Neural cell (in vitro differentiated cells): ENCODE measurements around the gene TBX4. TPM values are rescaled to one million over a fixed set of nuclear protein-coding genes. Genes with fewer than 3 reads are reported as not detected.

ENCODE experiments used
- H2AFZ ChIP-seq: fragments of 200-600, 300-800 bp; sonication (generic), shearing (Covaris generic); 2 replicates; pipeline ENCODE4 v1.6.0; 2014; ENCODE audit warnings: low read depth, mild to moderate bottlenecking, antibody characterized with exemption, low read length, moderate library complexity
- H3F3A ChIP-seq: fragments of 200-600 bp; shearing (Covaris generic); 2 replicates; pipeline ENCODE4 v1.6.1; 2016; ENCODE audit warnings: mild to moderate bottlenecking, moderate library complexity, mixed read lengths, antibody characterized with exemption, low read length; ENCODE audit not compliant: insufficient read depth, poor library complexity, severe bottlenecking
- H3K27ac ChIP-seq: fragments of 200-600, 300-800 bp; sonication (generic), shearing (Covaris generic); 2 replicates; pipeline ENCODE4 v1.5.1; 2014; ENCODE audit warnings: mild to moderate bottlenecking, low read length, moderate library complexity
- H3K27me3 ChIP-seq: fragments of 300-800, 200-600 bp; sonication (generic), shearing (Covaris generic); 2 replicates; pipeline ENCODE4 v1.6.0; 2014; ENCODE audit warnings: mild to moderate bottlenecking, low read depth, low read length, moderate library complexity; ENCODE audit not compliant: insufficient read depth
- H3K36me3 ChIP-seq: fragments of 300-800, 200-600 bp; sonication (generic), shearing (Covaris generic); 2 replicates; pipeline ENCODE4 v1.5.1; 2014; ENCODE audit warnings: mild to moderate bottlenecking, antibody characterized with exemption, low read length, moderate library complexity; ENCODE audit not compliant: insufficient read depth
- H3K4me2 ChIP-seq: fragments of 300-800, 200-600 bp; sonication (generic), shearing (Covaris generic); 2 replicates; pipeline ENCODE4 v1.6.0; 2014; ENCODE audit warnings: mild to moderate bottlenecking, low read length
- H3K4me3 ChIP-seq: fragments of 300-800, 200-600 bp; sonication (generic), shearing (Covaris generic); 2 replicates; pipeline ENCODE4 v1.5.1; 2014; ENCODE audit warnings: mild to moderate bottlenecking, low read length, moderate library complexity
- H3K79me2 ChIP-seq: fragments of 200-600 bp; shearing (Covaris generic); replicated peaks from 2 replicates; pipeline ENCODE4 v1.6.0; 2014; ENCODE audit warnings: mild to moderate bottlenecking, low read length, moderate library complexity; ENCODE audit not compliant: insufficient read depth
- H3K9ac ChIP-seq: fragments of 300-800, 200-600 bp; sonication (generic), shearing (Covaris generic); 2 replicates; pipeline ENCODE4 v1.6.1; 2016; ENCODE audit warnings: mild to moderate bottlenecking, low read length, mixed read lengths
- H3K9me2 ChIP-seq: fragments of 200-600 bp; shearing (Covaris generic); 2 replicates; pipeline ENCODE4 v1.6.1; 2016; ENCODE audit warnings: mild to moderate bottlenecking, low read length, mixed read lengths; ENCODE audit not compliant: insufficient read depth
- H3K9me3 ChIP-seq: fragments of 200-600, 300-800 bp; sonication (generic), shearing (Covaris generic); 2 replicates; pipeline ENCODE4 v1.6.1; 2016; ENCODE audit warnings: mild to moderate bottlenecking, mixed run types, low read length, moderate library complexity, mixed read lengths
- H4K20me1 ChIP-seq: fragments of 200-600 bp; shearing (Covaris generic); 2 replicates; pipeline ENCODE4 v1.6.1; 2016; ENCODE audit warnings: mild to moderate bottlenecking, mixed run types; ENCODE audit not compliant: insufficient read depth
- CTCF ChIP-seq: fragments of 450-650 bp; IDR thresholded peaks from 2 replicates; pipeline ENCODE4 v1.5.1; 2014; ENCODE audit warnings: antibody characterized with exemption, mild to moderate bottlenecking, moderate library complexity; ENCODE audit not compliant: poor library complexity, severe bottlenecking
- EP300 ChIP-seq: fragments of 450-650 bp; conservative IDR thresholded peaks from 2 replicates; pipeline ENCODE4 v1.6.1; 2014; ENCODE audit warnings: antibody characterized with exemption, mild to moderate bottlenecking, moderate library complexity; ENCODE audit not compliant: poor library complexity, severe bottlenecking
- EZH2 ChIP-seq: fragments of 200-600, 300-800 bp; shearing (Covaris generic), sonication (generic); IDR thresholded peaks from 2 replicates; pipeline ENCODE4 v1.6.1; 2014; ENCODE audit warnings: antibody characterized with exemption, low read length, borderline replicate concordance, mild to moderate bottlenecking; ENCODE audit not compliant: insufficient read depth, poor library complexity, severe bottlenecking
- MXI1 ChIP-seq: fragments of 450-650 bp; conservative IDR thresholded peaks from 2 replicates; pipeline ENCODE4 v1.6.1; 2014; ENCODE audit warnings: antibody characterized with exemption, mild to moderate bottlenecking; ENCODE audit not compliant: poor library complexity, severe bottlenecking
- POLR2AphosphoS5 ChIP-seq: IDR thresholded peaks from 2 replicates; pipeline ENCODE4 v1.6.1; 2012
- SMC3 ChIP-seq: fragments of 450-650 bp; conservative IDR thresholded peaks from 2 replicates; pipeline ENCODE4 v1.6.1; 2014; ENCODE audit warnings: antibody characterized with exemption, mild to moderate bottlenecking, moderate library complexity; ENCODE audit not compliant: poor library complexity
- TAF1 ChIP-seq: IDR thresholded peaks from 2 replicates; pipeline ENCODE4 v1.6.1; 2012; ENCODE audit warnings: low read depth
- polyA plus RNA-seq: library from polyadenylated mRNA; depleted of rRNA; stranded (reverse); fragments of >200 nt; gene quantifications from 2 replicates; pipeline ENCODE4 v1.2.3, GENCODE V29; 2014

The TBX4 gene
- polyA plus RNA-seq, 1 donor from 2014 or later = not detected

GRCh38 chr17:61478790-61479492, 26.7 kb downstream of the TBX4 start:
- Histone ChIP-seq H3K79me2 (no peaks in the 10 kb centered on the region), H3K4me2 (no peak overlapping the region), H4K20me1 (no peaks in the 10 kb centered on the region), H2AFZ (no peak overlapping the region), H3K9me2 (no peaks in the 10 kb centered on the region), H3K36me3 (no peaks in the 10 kb centered on the region), H3K4me3 (no peak overlapping the region), H3K27me3 (no peaks in the 10 kb centered on the region), H3K9ac (no peak overlapping the region), H3F3A (no peaks in the 10 kb centered on the region), H3K27ac (no peak overlapping the region), H3K9me3 (no peaks in the 10 kb centered on the region)
- TF ChIP-seq EP300 (no peak), MXI1 (no peak), CTCF (no peak), POLR2AphosphoS5 (no peak)

- Histone ChIP-seq H3K9me3 (no peaks in the 10 kb centered on the region), H3F3A (no peaks in the 10 kb centered on the region), H3K4me2 (no peak overlapping the region), H3K27ac (no peak overlapping the region), H3K36me3 (no peaks in the 10 kb centered on the region), H3K4me3 (no peak overlapping the region), H2AFZ (no peak overlapping the region), H4K20me1 (no peaks in the 10 kb centered on the region), H3K79me2 (no peaks in the 10 kb centered on the region), H3K27me3 (no peaks in the 10 kb centered on the region), H3K9ac (no peak overlapping the region), H3K9me2 (no peaks in the 10 kb centered on the region)
- TF ChIP-seq EP300 (no peak), EZH2 (no peak), CTCF (no peak), SMC3 (no peak), MXI1 (no peak), TAF1 (no peak), POLR2AphosphoS5 (no peak)
Measured at GRCh38 chr17:61479493-61480413, 27.5 kb downstream of the TBX4 start.

- TF ChIP-seq EZH2 (no peak), CTCF (no peak), TAF1 (no peak)
- no peaks in the 10 kb centered on the region for H3K79me2 ChIP-seq
- H3K4me3 ChIP-seq = no peak overlapping the region
- H4K20me1 ChIP-seq = no peaks in the 10 kb centered on the region
- H3K36me3 ChIP-seq = no peaks in the 10 kb centered on the region
- no peaks in the 10 kb centered on the region for H3K9me3 ChIP-seq
- no peaks in the 10 kb centered on the region for H3F3A ChIP-seq
- H3K9ac ChIP-seq = no peak overlapping the region
- no peaks in the 10 kb centered on the region for H3K27me3 ChIP-seq
- H3K27ac ChIP-seq = no peak overlapping the region
- no peak overlapping the region for H2AFZ ChIP-seq
- no peaks in the 10 kb centered on the region for H3K9me2 ChIP-seq
- no peak overlapping the region for H3K4me2 ChIP-seq
Measured at GRCh38 chr17:61480414-61480807, 28.2 kb downstream of the TBX4 start.
